CD4-positive, alpha-beta T cell treated with Interleukin-6 for 4 hours (primary cell): Measurements from ENCODE around the gene DNAH9.

Source experiments
- DNase-seq: peaks from one replicate; pipeline ENCODE4 v3.0.0-alpha.2; 2020; ENCODE audit warnings: mixed read lengths

DNAH9 gene, protein sequence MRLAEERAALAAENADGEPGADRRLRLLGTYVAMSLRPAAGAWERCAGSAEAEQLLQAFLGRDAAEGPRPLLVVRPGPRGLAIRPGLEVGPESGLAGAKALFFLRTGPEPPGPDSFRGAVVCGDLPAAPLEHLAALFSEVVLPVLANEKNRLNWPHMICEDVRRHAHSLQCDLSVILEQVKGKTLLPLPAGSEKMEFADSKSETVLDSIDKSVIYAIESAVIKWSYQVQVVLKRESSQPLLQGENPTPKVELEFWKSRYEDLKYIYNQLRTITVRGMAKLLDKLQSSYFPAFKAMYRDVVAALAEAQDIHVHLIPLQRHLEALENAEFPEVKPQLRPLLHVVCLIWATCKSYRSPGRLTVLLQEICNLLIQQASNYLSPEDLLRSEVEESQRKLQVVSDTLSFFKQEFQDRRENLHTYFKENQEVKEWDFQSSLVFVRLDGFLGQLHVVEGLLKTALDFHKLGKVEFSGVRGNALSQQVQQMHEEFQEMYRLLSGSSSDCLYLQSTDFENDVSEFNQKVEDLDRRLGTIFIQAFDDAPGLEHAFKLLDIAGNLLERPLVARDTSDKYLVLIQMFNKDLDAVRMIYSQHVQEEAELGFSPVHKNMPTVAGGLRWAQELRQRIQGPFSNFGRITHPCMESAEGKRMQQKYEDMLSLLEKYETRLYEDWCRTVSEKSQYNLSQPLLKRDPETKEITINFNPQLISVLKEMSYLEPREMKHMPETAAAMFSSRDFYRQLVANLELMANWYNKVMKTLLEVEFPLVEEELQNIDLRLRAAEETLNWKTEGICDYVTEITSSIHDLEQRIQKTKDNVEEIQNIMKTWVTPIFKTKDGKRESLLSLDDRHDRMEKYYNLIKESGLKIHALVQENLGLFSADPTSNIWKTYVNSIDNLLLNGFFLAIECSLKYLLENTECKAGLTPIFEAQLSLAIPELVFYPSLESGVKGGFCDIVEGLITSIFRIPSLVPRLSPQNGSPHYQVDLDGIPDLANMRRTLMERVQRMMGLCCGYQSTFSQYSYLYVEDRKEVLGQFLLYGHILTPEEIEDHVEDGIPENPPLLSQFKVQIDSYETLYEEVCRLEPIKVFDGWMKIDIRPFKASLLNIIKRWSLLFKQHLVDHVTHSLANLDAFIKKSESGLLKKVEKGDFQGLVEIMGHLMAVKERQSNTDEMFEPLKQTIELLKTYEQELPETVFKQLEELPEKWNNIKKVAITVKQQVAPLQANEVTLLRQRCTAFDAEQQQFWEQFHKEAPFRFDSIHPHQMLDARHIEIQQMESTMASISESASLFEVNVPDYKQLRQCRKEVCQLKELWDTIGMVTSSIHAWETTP (N-terminal part only)

DNA sequence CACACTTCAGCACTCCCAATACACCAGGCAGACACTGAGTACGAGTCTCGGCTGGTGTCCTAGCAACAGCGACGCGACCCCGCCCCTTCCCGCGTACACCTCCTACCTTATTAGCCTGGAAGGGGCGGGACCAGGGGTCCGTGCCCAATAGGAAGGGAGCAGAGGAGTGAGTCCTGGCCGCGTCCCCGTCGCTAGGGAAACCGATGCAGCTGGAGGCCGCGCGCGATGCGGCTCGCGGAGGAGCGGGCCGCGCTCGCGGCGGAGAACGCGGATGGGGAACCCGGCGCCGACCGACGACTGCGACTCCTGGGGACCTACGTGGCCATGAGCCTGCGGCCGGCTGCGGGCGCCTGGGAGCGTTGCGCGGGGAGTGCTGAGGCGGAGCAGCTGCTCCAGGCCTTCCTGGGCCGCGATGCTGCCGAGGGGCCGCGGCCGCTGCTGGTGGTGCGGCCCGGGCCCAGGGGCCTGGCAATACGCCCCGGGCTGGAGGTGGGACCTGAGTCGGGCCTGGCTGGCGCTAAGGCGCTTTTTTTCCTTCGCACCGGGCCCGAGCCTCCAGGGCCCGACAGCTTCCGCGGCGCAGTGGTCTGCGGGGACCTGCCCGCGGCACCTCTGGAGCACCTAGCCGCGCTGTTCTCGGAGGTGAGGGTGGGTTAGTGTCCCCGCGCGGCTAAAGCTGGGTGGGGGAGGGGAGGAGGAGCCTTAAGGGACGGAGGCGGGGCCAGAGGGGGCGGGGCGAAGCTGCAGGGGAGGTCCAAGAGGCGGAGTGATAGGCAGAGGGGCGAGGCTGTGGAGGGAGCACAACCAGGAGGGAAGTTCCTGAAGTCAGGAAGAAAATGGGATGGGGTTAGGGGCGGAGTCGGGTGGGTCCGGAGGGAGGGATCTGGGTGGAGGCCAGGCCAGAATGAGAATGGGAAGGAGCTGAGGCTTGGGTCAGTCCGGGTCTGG is at the start of gene DNAH9:
Gene DNAH9 (plus strand): TSS at position 197 of the 948 bp plus-strand sequence. CDS start 29 bp downstream, at position 226.
- no peak for DNase-seq

- no peak for DNase-seq
Measured at GRCh38 chr17:11550431-11550830, 47.8 kb upstream of the DNAH9 start.

DNA sequence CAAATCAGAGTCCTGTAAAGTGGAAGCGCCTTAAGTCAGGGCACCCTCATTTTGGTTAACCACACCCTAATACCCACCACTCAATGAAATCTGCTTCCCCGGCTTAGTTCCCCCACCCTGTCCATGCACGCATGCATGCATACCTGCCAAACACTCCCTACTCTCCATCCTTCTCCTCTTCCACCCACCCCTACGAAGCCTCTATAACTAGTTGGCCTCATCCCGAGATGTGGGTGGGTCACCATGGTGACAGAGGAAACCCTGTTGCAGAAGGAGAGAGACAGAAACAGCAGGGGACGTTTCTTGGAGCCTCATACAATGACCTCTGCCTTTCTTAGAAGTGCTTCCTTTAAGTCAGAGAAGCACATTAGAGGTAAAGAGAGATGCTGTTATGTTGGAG is 46.8 kb upstream of the DNAH9 start:
- DNase-seq = no peak

GRCh38 chr17:11553135-11553534 is 45.1 kb upstream of the DNAH9 start:
- DNase-seq = no peak

DNA sequence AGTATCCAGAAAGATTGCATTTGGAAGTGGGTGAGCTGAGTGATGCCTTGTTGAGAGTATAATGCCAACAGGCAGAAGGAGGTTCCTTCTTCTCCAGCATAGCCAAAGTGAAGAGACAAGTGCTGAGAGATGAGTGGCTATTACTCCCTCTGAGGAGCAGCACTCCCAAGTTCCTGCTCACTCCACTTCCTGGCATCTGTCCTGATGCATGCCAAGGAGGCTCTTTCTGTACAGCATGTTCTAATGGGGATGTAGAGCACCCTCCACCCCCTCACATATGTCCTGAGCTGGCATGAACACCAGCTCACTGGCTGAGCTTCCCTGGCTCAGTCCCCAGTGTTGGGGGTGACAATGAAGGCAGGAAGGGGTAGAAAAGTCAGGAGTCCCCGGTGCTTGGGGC is 44.2 kb upstream of the DNAH9 start:
- DNase-seq = no peak

- DNase-seq = no peak
Measured at GRCh38 chr17:11554542-11554941, 43.7 kb upstream of the DNAH9 start.

DNA sequence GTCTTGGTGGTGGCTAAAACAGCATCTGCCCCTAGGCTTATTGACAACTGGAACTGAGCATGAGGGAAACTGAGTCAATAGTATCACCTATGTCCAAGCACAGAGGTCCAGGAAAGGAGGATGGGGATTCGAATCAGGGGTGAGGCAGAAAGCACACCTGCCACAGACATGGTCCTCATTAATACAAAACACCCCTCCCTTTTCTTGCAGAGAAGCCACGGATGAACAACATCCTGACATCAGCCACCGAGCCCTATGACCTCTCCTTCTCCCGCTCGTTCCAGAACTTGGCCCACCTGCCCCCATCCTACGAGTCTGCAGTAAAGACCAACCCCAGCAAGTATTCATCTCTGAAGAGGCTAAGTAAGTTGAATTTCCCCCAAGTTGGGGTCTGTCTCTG is 42.7 kb upstream of the DNAH9 start:
- no peak for DNase-seq

- DNase-seq = no peak
Measured at GRCh38 chr17:11557727-11558452, 40.4 kb upstream of the DNAH9 start.

DNA sequence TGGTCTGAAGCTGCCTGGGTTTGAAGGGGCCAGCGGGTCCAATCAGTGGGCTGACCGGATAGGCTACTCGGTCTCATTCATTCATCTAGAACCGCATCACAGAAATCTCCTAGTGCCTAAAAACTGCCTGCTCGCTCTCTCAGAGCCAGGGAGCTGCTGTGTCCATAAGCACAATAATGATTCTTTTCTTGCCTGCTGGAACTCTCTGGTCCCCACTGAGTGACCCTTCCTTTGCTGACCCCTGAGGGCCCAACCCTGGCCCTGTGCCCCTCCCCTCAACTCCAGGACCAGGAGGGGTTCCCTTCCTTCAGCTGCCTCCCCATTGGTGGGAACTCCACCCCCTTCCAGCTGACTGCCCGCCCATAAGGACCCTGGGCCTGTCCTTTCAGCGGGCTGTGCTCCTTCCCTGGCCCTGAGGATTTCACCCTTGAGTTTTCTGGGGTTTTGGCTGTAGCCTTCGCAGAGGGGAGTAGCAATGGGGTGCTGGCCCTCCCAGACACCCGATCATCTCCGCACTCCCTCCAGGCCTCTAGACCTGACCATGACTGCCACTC is 39.5 kb upstream of the DNAH9 start:
- DNase-seq = no peak

GRCh38 chr17:11559601-11560000 is 38.7 kb upstream of the DNAH9 start:
- DNase-seq = no peak

- DNase-seq = no peak
Measured at GRCh38 chr17:11561281-11561680, 37.0 kb upstream of the DNAH9 start.

DNA sequence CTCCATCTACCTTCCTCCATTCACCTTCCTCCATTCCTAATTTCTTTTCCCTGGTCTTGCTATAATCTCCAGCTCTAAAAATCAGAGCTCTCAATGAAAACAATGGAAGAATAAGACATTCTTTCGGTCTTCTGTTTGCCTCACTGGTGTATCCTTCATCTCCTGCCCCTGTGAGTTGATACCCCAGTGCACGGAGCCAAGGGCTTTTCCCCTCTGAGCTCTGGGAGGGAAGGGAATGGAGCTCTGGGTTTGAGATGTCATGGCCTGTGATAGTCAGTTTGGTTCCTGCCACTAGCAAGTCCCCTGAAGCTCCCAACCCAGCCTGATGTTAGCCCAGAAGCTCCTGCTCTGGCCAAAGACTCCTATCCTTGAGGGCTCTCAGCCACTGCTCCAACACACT is 36.6 kb upstream of the DNAH9 start:
- no peak for DNase-seq

- no peak for DNase-seq
Measured at GRCh38 chr17:11564589-11565380, 33.5 kb upstream of the DNAH9 start.

- DNase-seq = no peak
Measured at GRCh38 chr17:11565591-11565990, 32.7 kb upstream of the DNAH9 start.

DNA sequence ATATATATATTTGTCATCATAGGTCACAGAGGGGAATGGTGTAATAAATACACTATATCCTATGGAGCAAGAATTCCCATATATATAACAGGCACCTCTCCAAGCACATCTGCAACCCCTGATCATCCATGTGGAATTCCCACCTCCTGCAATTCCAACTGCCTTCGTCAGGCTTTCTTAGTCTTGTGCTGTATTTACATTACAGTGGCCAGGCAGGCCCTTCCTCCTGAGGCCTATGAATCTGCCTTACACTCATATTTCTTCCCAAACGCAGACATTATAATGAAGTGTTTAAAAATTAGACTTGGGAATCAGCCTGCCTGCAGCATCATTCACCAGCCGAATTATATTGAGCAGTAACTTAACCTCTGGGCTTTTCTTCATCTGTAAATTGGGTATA is 19.3 kb upstream of the DNAH9 start:
- DNase-seq = no peak

DNA sequence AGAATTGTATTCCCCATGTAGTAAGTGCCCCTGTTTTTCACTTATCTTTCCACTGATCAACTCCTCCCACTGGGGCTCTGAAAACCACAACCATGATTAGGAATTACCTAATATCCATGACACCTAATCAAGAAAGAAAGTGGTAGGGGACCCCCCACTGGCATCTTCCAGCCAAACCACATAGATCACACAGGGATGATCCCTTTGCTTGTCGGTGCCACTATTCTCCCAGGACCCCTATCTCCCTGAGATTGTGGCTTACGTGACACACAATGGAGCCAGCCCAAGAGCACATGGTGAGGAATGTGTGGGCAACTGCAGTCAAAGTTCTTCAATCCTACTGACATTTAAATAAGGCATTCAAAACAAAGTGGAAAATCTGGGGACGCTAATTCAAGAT is 17.6 kb upstream of the DNAH9 start:
- no peak for DNase-seq

DNA sequence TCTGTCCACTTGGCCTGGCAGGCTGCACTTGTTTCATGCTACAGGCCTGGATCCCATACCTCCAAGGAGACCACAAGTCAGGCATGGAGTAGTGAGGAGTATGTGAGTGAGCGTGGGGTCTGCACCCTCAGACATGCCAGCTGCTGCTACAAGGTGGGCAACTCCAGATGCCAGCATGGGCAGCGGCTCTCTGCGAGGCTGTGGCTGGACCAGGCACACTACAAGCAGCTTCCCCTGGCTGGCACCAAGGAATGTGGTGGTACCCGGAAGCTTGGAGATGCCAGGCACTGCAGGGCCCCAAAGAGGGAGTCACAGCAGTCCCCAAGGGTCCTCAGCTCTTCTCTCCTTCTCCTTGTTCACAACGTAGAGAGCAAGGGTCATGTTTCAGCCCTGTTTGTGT is 16.1 kb upstream of the DNAH9 start:
- no peak for DNase-seq

- no peak for DNase-seq
Measured at GRCh38 chr17:11583306-11583992, 14.8 kb upstream of the DNAH9 start.

GRCh38 chr17:11589716-11590115 is 8.6 kb upstream of the DNAH9 start:
- DNase-seq = no peak
